Measurements from ENCODE around the gene VAX1.

VAX1 gene

DNA sequence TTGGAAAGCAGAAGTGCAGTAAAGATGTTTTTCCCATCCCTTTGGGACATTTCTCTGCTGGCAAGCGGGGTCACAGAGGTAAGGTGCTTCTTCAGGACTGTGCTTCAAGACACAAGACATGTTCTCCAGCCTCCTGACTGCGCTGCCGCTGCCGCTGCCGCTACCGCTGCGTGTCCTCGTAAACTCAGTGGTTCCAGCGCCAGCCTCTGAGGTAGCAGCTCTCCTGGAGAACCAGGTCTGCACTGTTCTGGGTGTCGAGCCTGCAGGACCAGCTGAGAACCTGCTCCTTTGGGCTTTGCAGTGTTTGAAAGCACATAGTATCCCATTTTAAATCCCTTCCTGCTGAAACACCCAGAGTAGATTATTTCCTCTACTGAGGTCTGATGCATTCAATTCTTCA lies 46.2 kb upstream of the VAX1 start:
- TF ChIP-seq ZFP3 (CRISPR knock-in tag; IDR thresholded peaks at IDR 0.05) (no peak), ESRRG (CRISPR knock-in tag; IDR thresholded peaks at IDR 0.05) (no peak), RARB (CRISPR knock-in tag; IDR thresholded peaks at IDR 0.05) (no peak), OSR1 (CRISPR knock-in tag; IDR thresholded peaks at IDR 0.05) (no peak)
- ATAC-seq, result no peak

DNA sequence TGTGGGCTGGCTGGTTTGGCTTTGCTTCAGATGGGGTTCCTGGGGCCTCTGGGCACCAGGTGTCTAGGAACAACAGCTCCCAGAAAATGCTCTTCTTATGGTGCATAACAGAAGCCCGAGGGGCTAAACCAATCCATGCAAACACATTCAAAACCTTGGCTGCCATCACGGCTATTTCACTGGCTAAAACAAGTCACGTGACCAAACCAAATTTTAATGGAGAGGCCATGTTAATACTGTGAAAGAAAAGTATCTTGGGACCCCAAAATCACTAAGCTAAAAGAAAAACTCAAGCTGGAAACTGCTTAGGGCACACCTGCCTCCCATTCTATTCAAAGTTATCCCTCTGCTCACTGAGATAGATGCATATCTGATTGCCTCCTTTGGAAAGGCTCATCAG lies 40.1 kb upstream of the VAX1 start:
- TF ChIP-seq PPARA (CRISPR knock-in tag; IDR thresholded peaks at IDR 0.05; ENCODE audit: borderline replicate concordance) (no peak), PATZ1 (CRISPR knock-in tag; IDR thresholded peaks at IDR 0.05; ENCODE audit: borderline replicate concordance) (no peak), SNAI2 (CRISPR knock-in tag; IDR thresholded peaks at IDR 0.05) (no peak), ARNTL (CRISPR knock-in tag; IDR thresholded peaks at IDR 0.05; ENCODE audit: borderline replicate concordance, low read depth) (no peak), OSR1 (CRISPR knock-in tag; IDR thresholded peaks at IDR 0.05) (no peak), ISL1 (CRISPR knock-in tag; IDR thresholded peaks at IDR 0.05) (no peak), TCF4 (CRISPR knock-in tag; IDR thresholded peaks at IDR 0.05; ENCODE audit: borderline replicate concordance) (no peak), ZFP3 (CRISPR knock-in tag; IDR thresholded peaks at IDR 0.05) (no peak), TOX (CRISPR knock-in tag; IDR thresholded peaks at IDR 0.05; ENCODE audit: borderline replicate concordance) (no peak), ESRRG (CRISPR knock-in tag; IDR thresholded peaks at IDR 0.05) (no peak), ZNF8 (CRISPR knock-in tag; IDR thresholded peaks at IDR 0.05) (no peak)
- TF ChIP-seq, protein P1, sequence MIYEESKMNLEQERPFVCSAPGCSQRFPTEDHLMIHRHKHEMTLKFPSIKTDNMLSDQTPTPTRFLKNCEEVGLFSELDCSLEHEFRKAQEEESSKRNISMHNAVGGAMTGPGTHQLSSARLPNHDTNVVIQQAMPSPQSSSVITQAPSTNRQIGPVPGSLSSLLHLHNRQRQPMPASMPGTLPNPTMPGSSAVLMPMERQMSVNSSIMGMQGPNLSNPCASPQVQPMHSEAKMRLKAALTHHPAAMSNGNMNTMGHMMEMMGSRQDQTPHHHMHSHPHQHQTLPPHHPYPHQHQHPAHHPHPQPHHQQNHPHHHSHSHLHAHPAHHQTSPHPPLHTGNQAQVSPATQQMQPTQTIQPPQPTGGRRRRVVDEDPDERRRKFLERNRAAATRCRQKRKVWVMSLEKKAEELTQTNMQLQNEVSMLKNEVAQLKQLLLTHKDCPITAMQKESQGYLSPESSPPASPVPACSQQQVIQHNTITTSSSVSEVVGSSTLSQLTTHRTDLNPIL (CRISPR knock-in tag; IDR thresholded peaks at IDR 0.05; ENCODE audit: low read depth), result no peak
- TF ChIP-seq, protein P2, sequence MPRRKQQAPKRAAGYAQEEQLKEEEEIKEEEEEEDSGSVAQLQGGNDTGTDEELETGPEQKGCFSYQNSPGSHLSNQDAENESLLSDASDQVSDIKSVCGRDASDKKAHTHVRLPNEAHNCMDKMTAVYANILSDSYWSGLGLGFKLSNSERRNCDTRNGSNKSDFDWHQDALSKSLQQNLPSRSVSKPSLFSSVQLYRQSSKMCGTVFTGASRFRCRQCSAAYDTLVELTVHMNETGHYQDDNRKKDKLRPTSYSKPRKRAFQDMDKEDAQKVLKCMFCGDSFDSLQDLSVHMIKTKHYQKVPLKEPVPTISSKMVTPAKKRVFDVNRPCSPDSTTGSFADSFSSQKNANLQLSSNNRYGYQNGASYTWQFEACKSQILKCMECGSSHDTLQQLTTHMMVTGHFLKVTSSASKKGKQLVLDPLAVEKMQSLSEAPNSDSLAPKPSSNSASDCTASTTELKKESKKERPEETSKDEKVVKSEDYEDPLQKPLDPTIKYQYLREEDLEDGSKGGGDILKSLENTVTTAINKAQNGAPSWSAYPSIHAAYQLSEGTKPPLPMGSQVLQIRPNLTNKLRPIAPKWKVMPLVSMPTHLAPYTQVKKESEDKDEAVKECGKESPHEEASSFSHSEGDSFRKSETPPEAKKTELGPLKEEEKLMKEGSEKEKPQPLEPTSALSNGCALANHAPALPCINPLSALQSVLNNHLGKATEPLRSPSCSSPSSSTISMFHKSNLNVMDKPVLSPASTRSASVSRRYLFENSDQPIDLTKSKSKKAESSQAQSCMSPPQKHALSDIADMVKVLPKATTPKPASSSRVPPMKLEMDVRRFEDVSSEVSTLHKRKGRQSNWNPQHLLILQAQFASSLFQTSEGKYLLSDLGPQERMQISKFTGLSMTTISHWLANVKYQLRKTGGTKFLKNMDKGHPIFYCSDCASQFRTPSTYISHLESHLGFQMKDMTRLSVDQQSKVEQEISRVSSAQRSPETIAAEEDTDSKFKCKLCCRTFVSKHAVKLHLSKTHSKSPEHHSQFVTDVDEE (CRISPR knock-in tag; IDR thresholded peaks at IDR 0.05), result no peak
- TF ChIP-seq, protein P3, sequence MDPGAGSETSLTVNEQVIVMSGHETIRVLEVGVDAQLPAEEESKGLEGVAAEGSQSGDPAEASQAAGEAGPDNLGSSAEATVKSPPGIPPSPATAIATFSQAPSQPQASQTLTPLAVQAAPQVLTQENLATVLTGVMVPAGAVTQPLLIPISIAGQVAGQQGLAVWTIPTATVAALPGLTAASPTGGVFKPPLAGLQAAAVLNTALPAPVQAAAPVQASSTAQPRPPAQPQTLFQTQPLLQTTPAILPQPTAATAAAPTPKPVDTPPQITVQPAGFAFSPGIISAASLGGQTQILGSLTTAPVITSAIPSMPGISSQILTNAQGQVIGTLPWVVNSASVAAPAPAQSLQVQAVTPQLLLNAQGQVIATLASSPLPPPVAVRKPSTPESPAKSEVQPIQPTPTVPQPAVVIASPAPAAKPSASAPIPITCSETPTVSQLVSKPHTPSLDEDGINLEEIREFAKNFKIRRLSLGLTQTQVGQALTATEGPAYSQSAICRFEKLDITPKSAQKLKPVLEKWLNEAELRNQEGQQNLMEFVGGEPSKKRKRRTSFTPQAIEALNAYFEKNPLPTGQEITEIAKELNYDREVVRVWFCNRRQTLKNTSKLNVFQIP (CRISPR knock-in tag; IDR thresholded peaks at IDR 0.05; ENCODE audit: borderline replicate concordance, low read depth), result no peak

DNA sequence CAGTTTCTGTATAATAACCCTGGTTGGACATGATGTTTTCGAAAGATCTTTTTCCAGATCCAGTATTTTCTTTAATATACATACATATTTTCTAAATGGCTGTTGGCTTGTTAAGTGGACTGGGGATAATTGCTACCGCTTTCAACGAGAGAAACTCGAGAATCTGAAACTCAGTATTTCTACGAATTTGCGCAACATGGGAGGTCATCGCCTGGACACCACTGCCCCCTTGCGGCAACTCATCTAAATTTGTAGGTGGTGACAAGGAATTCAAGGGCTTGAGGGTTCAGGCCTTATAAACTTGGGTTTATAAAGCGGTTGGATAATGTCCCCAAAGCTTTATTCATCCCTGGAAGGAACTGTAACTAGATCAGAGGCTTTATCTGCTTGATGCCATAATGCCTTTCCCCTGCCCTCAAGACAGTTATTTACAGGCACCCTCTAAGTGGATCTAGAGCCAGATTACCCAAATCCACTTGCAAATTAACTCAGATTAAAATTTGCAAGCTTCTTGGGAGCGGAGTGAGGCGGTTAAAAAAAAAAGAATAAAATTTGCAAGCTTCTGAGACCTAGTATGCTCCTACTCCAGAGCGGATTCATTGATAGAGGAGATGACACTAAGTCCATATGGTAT lies 37.9 kb upstream of the VAX1 start:
- peak; percentile 79 for ATAC-seq
- TF ChIP-seq, protein P1 (CRISPR knock-in tag; IDR thresholded peaks at IDR 0.05; ENCODE audit: low read depth), result no peak
- TF ChIP-seq ESRRG (CRISPR knock-in tag; IDR thresholded peaks at IDR 0.05) (no peak), ZNF8 (CRISPR knock-in tag; IDR thresholded peaks at IDR 0.05) (no peak), ZC3H10 (CRISPR knock-in tag; IDR thresholded peaks at IDR 0.05) (no peak), CSDC2 (CRISPR knock-in tag; IDR thresholded peaks at IDR 0.05) (no peak), PATZ1 (CRISPR knock-in tag; IDR thresholded peaks at IDR 0.05; ENCODE audit: borderline replicate concordance) (no peak), ISL1 (CRISPR knock-in tag; IDR thresholded peaks at IDR 0.05) (no peak), ZNF565 (CRISPR knock-in tag; conservative IDR thresholded peaks at IDR 0.05; ENCODE audit: low read depth) (no peak), PPARA (CRISPR knock-in tag; IDR thresholded peaks at IDR 0.05; ENCODE audit: borderline replicate concordance) (no peak), GLIS3 (CRISPR knock-in tag; IDR thresholded peaks at IDR 0.05) (no peak), SNAI2 (CRISPR knock-in tag; IDR thresholded peaks at IDR 0.05) (no peak), ARNTL (CRISPR knock-in tag; IDR thresholded peaks at IDR 0.05; ENCODE audit: borderline replicate concordance, low read depth) (no peak), ZNF70 (CRISPR knock-in tag; IDR thresholded peaks at IDR 0.05) (no peak), CSRNP3 (CRISPR knock-in tag; IDR thresholded peaks at IDR 0.05) (no peak), RARB (CRISPR knock-in tag; IDR thresholded peaks at IDR 0.05) (no peak), TCF4 (CRISPR knock-in tag; IDR thresholded peaks at IDR 0.05; ENCODE audit: borderline replicate concordance) (no peak), ZFP3 (CRISPR knock-in tag; IDR thresholded peaks at IDR 0.05) (no peak)
- TF ChIP-seq, protein P3 (CRISPR knock-in tag; IDR thresholded peaks at IDR 0.05; ENCODE audit: borderline replicate concordance, low read depth), result no peak

More for the DNA sequence above, 40.1 kb upstream of the VAX1 start:
- no peak for ATAC-seq
